Fibroblast of peridontal ligament (primary cell): ENCODE results near the gene GPSM1.
"Not testable (repeated sequence)": the region's sequence is repeated elsewhere in the genome, so short reads cannot be mapped to it uniquely, and the experiment has no call there.

ENCODE experiments used
- DNase-seq: peaks from one replicate; pipeline ENCODE4 v3.0.0-alpha.2; 2010; ENCODE audit errors: extremely low read depth

Gene GPSM1

GRCh38 chr9:136344544-136345280 is 17.4 kb downstream of the GPSM1 start:
- no peak for DNase-seq

GRCh38 chr9:136345281-136346156 is 18.2 kb downstream of the GPSM1 start:
- no peak for DNase-seq

GRCh38 chr9:136346157-136346481 is 18.8 kb downstream of the GPSM1 start:
- DNase-seq, result no peak

GRCh38 chr9:136346927-136347465 is 19.7 kb downstream of the GPSM1 start:
- DNase-seq, result no peak

GRCh38 chr9:136347472-136348256 is 20.3 kb downstream of the GPSM1 start:
- no peak for DNase-seq

GRCh38 chr9:136348691-136349090 is 21.4 kb downstream of the GPSM1 start:
- DNase-seq, result no peak

GRCh38 chr9:136349546-136349945 is 22.2 kb downstream of the GPSM1 start:
- DNase-seq, result no peak

GRCh38 chr9:136351252-136351800 is 24.0 kb downstream of the GPSM1 start:
- no peak for DNase-seq

GRCh38 chr9:136351868-136352267 is 24.5 kb downstream of the GPSM1 start:
- DNase-seq, result not testable (repeated sequence)

GRCh38 chr9:136352682-136353081 is 25.3 kb downstream of the GPSM1 start:
- DNase-seq, result no peak

- no peak for DNase-seq
These were observed 25.7 kb downstream of the GPSM1 start for GRCh38 chr9:136353088-136353487.

- DNase-seq, result no peak
These were observed 26.6 kb downstream of the GPSM1 start for GRCh38 chr9:136353757-136354488.

GRCh38 chr9:136354592-136355085 is 27.3 kb downstream of the GPSM1 start:
- no peak for DNase-seq

GRCh38 chr9:136355616-136356557 is 28.5 kb downstream of the GPSM1 start:
- DNase-seq, result no peak

- DNase-seq, result no peak
These were observed 29.9 kb downstream of the GPSM1 start for GRCh38 chr9:136357202-136357725.

GRCh38 chr9:136358016-136358415 is 30.7 kb downstream of the GPSM1 start:
- DNase-seq, result no peak

- DNase-seq, result no peak
These were observed 31.5 kb downstream of the GPSM1 start for GRCh38 chr9:136358888-136359287.

GRCh38 chr9:136359774-136360718 is 32.7 kb downstream of the GPSM1 start:
- DNase-seq, result no peak
